A673 (cell line): ENCODE results near the gene NPR2.

ENCODE experiments used
- EZH2 ChIP-seq: fragments of 200-600 bp; sonication (generic); IDR thresholded peaks from 2 replicates; pipeline ENCODE4 v1.6.1; 2017; ENCODE audit warnings: borderline replicate concordance, low read depth, mild to moderate bottlenecking, mixed read lengths, antibody characterized with exemption, low read length; ENCODE audit not compliant: poor library complexity, severe bottlenecking
- TF ChIP-seq, protein P1 (sequence below): fragments of 300-800, 200-600 bp; sonication (generic); conservative IDR thresholded peaks from 2 replicates; pipeline ENCODE4 v1.5.1; 2017; ENCODE audit warnings: low read depth, mild to moderate bottlenecking, antibody characterized with exemption, low read length, moderate library complexity, mixed read lengths

DNA sequence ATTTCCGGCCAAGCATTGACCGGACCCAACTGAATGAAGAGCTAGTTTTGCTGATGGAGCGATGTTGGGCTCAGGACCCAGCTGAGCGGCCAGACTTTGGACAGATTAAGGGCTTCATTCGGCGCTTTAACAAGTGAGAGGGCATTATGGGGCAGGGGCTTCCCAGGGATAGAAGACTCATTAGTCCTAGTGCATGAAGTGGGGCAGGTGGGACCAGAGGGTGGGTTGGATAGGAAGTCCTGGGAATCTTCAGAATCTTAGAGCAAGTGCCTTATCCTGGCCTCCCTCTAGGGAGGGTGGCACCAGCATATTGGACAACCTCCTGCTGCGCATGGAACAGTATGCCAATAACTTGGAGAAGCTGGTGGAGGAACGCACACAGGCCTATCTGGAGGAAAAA is 14.7 kb downstream of the NPR2 start:
- TF ChIP-seq, protein P1, sequence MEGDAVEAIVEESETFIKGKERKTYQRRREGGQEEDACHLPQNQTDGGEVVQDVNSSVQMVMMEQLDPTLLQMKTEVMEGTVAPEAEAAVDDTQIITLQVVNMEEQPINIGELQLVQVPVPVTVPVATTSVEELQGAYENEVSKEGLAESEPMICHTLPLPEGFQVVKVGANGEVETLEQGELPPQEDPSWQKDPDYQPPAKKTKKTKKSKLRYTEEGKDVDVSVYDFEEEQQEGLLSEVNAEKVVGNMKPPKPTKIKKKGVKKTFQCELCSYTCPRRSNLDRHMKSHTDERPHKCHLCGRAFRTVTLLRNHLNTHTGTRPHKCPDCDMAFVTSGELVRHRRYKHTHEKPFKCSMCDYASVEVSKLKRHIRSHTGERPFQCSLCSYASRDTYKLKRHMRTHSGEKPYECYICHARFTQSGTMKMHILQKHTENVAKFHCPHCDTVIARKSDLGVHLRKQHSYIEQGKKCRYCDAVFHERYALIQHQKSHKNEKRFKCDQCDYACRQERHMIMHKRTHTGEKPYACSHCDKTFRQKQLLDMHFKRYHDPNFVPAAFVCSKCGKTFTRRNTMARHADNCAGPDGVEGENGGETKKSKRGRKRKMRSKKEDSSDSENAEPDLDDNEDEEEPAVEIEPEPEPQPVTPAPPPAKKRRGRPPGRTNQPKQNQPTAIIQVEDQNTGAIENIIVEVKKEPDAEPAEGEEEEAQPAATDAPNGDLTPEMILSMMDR: no peak
- no peak for TF ChIP-seq EZH2
